ENCODE measurements around the gene C16orf96.

The C16orf96 gene

GRCh38 chr16:4538350-4539235 is 17.5 kb upstream of the C16orf96 start, which contains the start of gene CDIP1:
CDIP1 (minus strand) TSS chr16:4538773; CDS start chr16:4514130, 24,643 bp downstream.
- no peak for TF ChIP-seq CTCF (IDR thresholded peaks at IDR 0.05; ENCODE audit: control insufficient read depth, insufficient read depth, low read depth, low read length, missing control alignments)
- DNase-seq (ENCODE audit: low read depth) = peak; percentile 45
- H3K4me3 ChIP-seq (ENCODE audit: control insufficient read depth, low read depth, low read length) = peak within 1 kb of the TSS; percentile 62

GRCh38 chr16:4539716-4540284 is 16.3 kb upstream of the C16orf96 start:
- no peak overlapping the region for H3K4me3 ChIP-seq (ENCODE audit: control insufficient read depth, low read depth, low read length)
- no peak for DNase-seq (ENCODE audit: low read depth)
- no peak for TF ChIP-seq CTCF (IDR thresholded peaks at IDR 0.05; ENCODE audit: control insufficient read depth, insufficient read depth, low read depth, low read length, missing control alignments)

- DNase-seq (ENCODE audit: low read depth) = no peak
- no peak for TF ChIP-seq CTCF (IDR thresholded peaks at IDR 0.05; ENCODE audit: control insufficient read depth, insufficient read depth, low read depth, low read length, missing control alignments)
Measured at GRCh38 chr16:4544473-4544872, 11.7 kb upstream of the C16orf96 start.

GRCh38 chr16:4548124-4548523 is 8.0 kb upstream of the C16orf96 start:
- no peak overlapping the region for H3K4me3 ChIP-seq (ENCODE audit: control insufficient read depth, low read depth, low read length)
- no peak for DNase-seq (ENCODE audit: low read depth)
- no peak for TF ChIP-seq CTCF (IDR thresholded peaks at IDR 0.05; ENCODE audit: control insufficient read depth, insufficient read depth, low read depth, low read length, missing control alignments)

More at GRCh38 chr16:4544473-4544872, 11.7 kb upstream of the C16orf96 start:
- no peak overlapping the region for H3K4me3 ChIP-seq (ENCODE audit: control insufficient read depth, low read depth, low read length)

- no peak for DNase-seq (ENCODE audit: low read depth)
- no peak for TF ChIP-seq CTCF (IDR thresholded peaks at IDR 0.05; ENCODE audit: control insufficient read depth, insufficient read depth, low read depth, low read length, missing control alignments)
- H3K4me3 ChIP-seq (ENCODE audit: control insufficient read depth, low read depth, low read length) = no peak overlapping the region
Measured at GRCh38 chr16:4550591-4550990, 5.5 kb upstream of the C16orf96 start.

GRCh38 chr16:4552541-4552940 is 3.6 kb upstream of the C16orf96 start:
- no peak overlapping the region for H3K4me3 ChIP-seq (ENCODE audit: control insufficient read depth, low read depth, low read length)
- no peak for TF ChIP-seq CTCF (IDR thresholded peaks at IDR 0.05; ENCODE audit: control insufficient read depth, insufficient read depth, low read depth, low read length, missing control alignments)
- DNase-seq (ENCODE audit: low read depth) = no peak

Measured in AG09309 (cell line).